Measurements from ENCODE around the gene MRE11.
"Not testable (repeated sequence)": the region's sequence is repeated elsewhere in the genome, so short reads cannot be mapped to it uniquely, and the experiment has no call there.

MRE11 gene

GRCh38 chr11:94398101-94398500, 95.5 kb downstream of the MRE11 start:
- DNase-seq (ENCODE audit: low read depth): no peak
- no peak for TF ChIP-seq CTCF (conservative IDR thresholded peaks at IDR 0.05; ENCODE audit: low read depth, low read length)
- H3K4me3 ChIP-seq (ENCODE audit: low read depth, low read length): no peak overlapping the region

- TF ChIP-seq CTCF (conservative IDR thresholded peaks at IDR 0.05; ENCODE audit: low read depth, low read length): no peak
- no peak for DNase-seq (ENCODE audit: low read depth)
- no peak overlapping the region for H3K4me3 ChIP-seq (ENCODE audit: low read depth, low read length)
These were observed 97.4 kb downstream of the MRE11 start for GRCh38 chr11:94396282-94396681.

- not testable (repeated sequence) for H3K4me3 ChIP-seq (ENCODE audit: low read depth, low read length); DNase-seq (ENCODE audit: low read depth)
These were observed 101.7 kb downstream of the MRE11 start for GRCh38 chr11:94391937-94392336.

GRCh38 chr11:94379613-94380012, 114.0 kb downstream of the MRE11 start:
- DNase-seq (ENCODE audit: low read depth): no peak
- no peak for TF ChIP-seq CTCF (conservative IDR thresholded peaks at IDR 0.05; ENCODE audit: low read depth, low read length)
- no peak overlapping the region for H3K4me3 ChIP-seq (ENCODE audit: low read depth, low read length)

- no peak for DNase-seq (ENCODE audit: low read depth)
- no peak for TF ChIP-seq CTCF (conservative IDR thresholded peaks at IDR 0.05; ENCODE audit: low read depth, low read length)
- H3K4me3 ChIP-seq (ENCODE audit: low read depth, low read length): no peak overlapping the region
These were observed 116.8 kb downstream of the MRE11 start for GRCh38 chr11:94376841-94377240.

GRCh38 chr11:94370576-94370975, 123.1 kb downstream of the MRE11 start:
- DNase-seq (ENCODE audit: low read depth); H3K4me3 ChIP-seq (ENCODE audit: low read depth, low read length): not testable (repeated sequence)

Data from choroid plexus epithelial cell (primary cell).